ENCODE measurements around the gene CHRM2. TPM values are rescaled to one million over a fixed set of nuclear protein-coding genes. Genes with fewer than 3 reads are reported as not detected.

Gene CHRM2
- total and polyA plus RNA-seq, 2 of the 8 experiments (the other 6 are each of a cell fraction or from before 2014, with no cell fraction given): 0.17 to 0.32 TPM

DNA sequence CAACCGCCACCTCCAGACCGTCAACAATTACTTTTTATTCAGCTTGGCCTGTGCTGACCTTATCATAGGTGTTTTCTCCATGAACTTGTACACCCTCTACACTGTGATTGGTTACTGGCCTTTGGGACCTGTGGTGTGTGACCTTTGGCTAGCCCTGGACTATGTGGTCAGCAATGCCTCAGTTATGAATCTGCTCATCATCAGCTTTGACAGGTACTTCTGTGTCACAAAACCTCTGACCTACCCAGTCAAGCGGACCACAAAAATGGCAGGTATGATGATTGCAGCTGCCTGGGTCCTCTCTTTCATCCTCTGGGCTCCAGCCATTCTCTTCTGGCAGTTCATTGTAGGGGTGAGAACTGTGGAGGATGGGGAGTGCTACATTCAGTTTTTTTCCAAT is 146.6 kb downstream of the CHRM2 start:
- CTCF ChIA-PET (ENCODE audit: partially characterized antibody): no interaction called here
- Histone ChIP-seq H3K56ac (replicated peaks; ENCODE audit: insufficient read length, low read depth, low read length) (no peak overlapping the region), H2BK12ac (ENCODE audit: low read depth, low read length) (no peak overlapping the region), H3K9me3 (ENCODE audit: insufficient read depth in 2 of 2, low read depth in 1 of 2, low read length in 1 of 2) (no peaks in the 10 kb centered on the region), H3K4ac (replicated peaks; ENCODE audit: insufficient read length, low read depth, low read length) (no peak overlapping the region), H3K4me2 (ENCODE audit: insufficient read depth in 1 of 2, low read depth in 2 of 2, low read length in 2 of 2) (no peak overlapping the region), H2AK5ac (ENCODE audit: low read depth, low read length) (no peak overlapping the region), H4K5ac (ENCODE audit: insufficient read length, low read depth, low read length) (no peak overlapping the region), H3K27ac (ENCODE audit: low read depth, low read length) (no peak overlapping the region), H3K36me3 (ENCODE audit: control insufficient read depth in 2 of 4, insufficient read depth in 4 of 4, low read length in 3 of 4) (no peaks in the 10 kb centered on the region), H3K23me2 (ENCODE audit: low read depth, low read length) (no peaks in the 10 kb centered on the region), H2BK5ac (ENCODE audit: low read depth, low read length) (no peak overlapping the region), H4K8ac (ENCODE audit: extremely low read depth, insufficient read depth, low read length) (no peak overlapping the region), H3K4me1 (replicated peaks in 1 of 4; ENCODE audit: control insufficient read depth in 3 of 4, insufficient read depth in 4 of 4, low read length in 3 of 4) (peaks cover 0 to 7% (median 1%) of the 10 kb centered on the region in 4 experiments; a peak in 1 of 7 replicates), H4K20me1 (replicated peaks in 1 of 2; ENCODE audit: control insufficient read depth in 1 of 2, insufficient read depth in 2 of 2, low read length in 2 of 2) (no peaks in the 10 kb centered on the region), H3K14ac (ENCODE audit: insufficient read length) (no peak overlapping the region), H2AFZ (ENCODE audit: low read length) (no peak overlapping the region), H2BK15ac (ENCODE audit: low read length) (no peak overlapping the region), H2BK20ac (ENCODE audit: low read length) (no peak overlapping the region), H3K23ac (ENCODE audit: insufficient read length) (no peak overlapping the region), H3K27me3 (replicated peaks in 1 of 4; ENCODE audit: control insufficient read depth in 3 of 4, extremely low read depth in 1 of 4, insufficient read depth in 3 of 4, low read length in 3 of 4) (no peaks in the 10 kb centered on the region), H3K18ac (ENCODE audit: extremely low read depth, low read length) (no peak overlapping the region), H4K91ac (replicated peaks; ENCODE audit: insufficient read length, low read length) (no peak overlapping the region), H3K4me3 (ENCODE audit: extremely low read depth in 1 of 4, insufficient read depth in 2 of 4, low read depth in 3 of 4, low read length in 4 of 4) (no peak overlapping the region), H3K79me2 (ENCODE audit: control insufficient read depth in 1 of 2, insufficient read depth in 2 of 2, low read length in 2 of 2) (no peaks in the 10 kb centered on the region), H2BK120ac (replicated peaks; ENCODE audit: low read depth, low read length) (no peak overlapping the region), H3K79me1 (ENCODE audit: low read depth, low read length) (no peaks in the 10 kb centered on the region), H3K9ac (replicated peaks in 1 of 4; ENCODE audit: extremely low read depth in 1 of 4, low read depth in 3 of 4, low read length in 3 of 4) (no peak overlapping the region)
- no peak for TF ChIP-seq POU5F1 (IDR thresholded peaks at IDR 0.05; ENCODE audit: low read depth, low read length)
- TF ChIP-seq RNF2 (IDR thresholded peaks at IDR 0.05; ENCODE audit: borderline replicate concordance, low read depth, low read length, missing control alignments, poor library complexity, severe bottlenecking): no peak
- no peak for TF ChIP-seq HDAC2 (IDR thresholded peaks at IDR 0.05; ENCODE audit: borderline replicate concordance in 1 of 2, low read depth in 2 of 2, low read length in 2 of 2)
- TF ChIP-seq SIX5 (IDR thresholded peaks at IDR 0.05; ENCODE audit: low read depth, low read length): no peak
- TF ChIP-seq RAD21 (IDR thresholded peaks at IDR 0.05 in 1 of 2, conservative IDR thresholded peaks at IDR 0.05 in 1 of 2; ENCODE audit: low read depth in 2 of 2, low read length in 2 of 2): no peak
- no peak for TF ChIP-seq EGR1 (IDR thresholded peaks at IDR 0.05; ENCODE audit: borderline replicate concordance, low read depth, low read length)
- TF ChIP-seq, protein P1, sequence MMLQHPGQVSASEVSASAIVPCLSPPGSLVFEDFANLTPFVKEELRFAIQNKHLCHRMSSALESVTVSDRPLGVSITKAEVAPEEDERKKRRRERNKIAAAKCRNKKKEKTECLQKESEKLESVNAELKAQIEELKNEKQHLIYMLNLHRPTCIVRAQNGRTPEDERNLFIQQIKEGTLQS (IDR thresholded peaks at IDR 0.05; ENCODE audit: insufficient read depth, low read depth, low read length): no peak
- no peak for TF ChIP-seq KDM4A (IDR thresholded peaks at IDR 0.05; ENCODE audit: low read depth, low read length, severe bottlenecking)
- TF ChIP-seq SP4 (IDR thresholded peaks at IDR 0.05; ENCODE audit: low read length): no peak
- TF ChIP-seq, protein P2, sequence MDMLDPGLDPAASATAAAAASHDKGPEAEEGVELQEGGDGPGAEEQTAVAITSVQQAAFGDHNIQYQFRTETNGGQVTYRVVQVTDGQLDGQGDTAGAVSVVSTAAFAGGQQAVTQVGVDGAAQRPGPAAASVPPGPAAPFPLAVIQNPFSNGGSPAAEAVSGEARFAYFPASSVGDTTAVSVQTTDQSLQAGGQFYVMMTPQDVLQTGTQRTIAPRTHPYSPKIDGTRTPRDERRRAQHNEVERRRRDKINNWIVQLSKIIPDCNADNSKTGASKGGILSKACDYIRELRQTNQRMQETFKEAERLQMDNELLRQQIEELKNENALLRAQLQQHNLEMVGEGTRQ (IDR thresholded peaks at IDR 0.05; ENCODE audit: low read length): no peak
- TF ChIP-seq TCF12 (IDR thresholded peaks at IDR 0.05; ENCODE audit: low read depth, low read length): no peak
- TF ChIP-seq SIN3A (conservative IDR thresholded peaks at IDR 0.05 in 1 of 2, IDR thresholded peaks at IDR 0.05 in 1 of 2; ENCODE audit: low read depth in 1 of 2, low read length in 2 of 2): no peak
- FAIRE-seq (no peak), DNase-seq (ENCODE audit: low read depth in 1 of 2, low spot score in 2 of 2) (no peak)
- 93% methylated on average over 3 of the region's 3 CpGs; no CpG with 5 or more reads in 1 of the 2 experiments for WGBS, 2 experiments (ENCODE audit: extremely low coverage in 1 of 2, insufficient coverage in 1 of 2, insufficient read length in 1 of 2, insufficient replicate concordance in 2 of 2, low coverage in 1 of 2, low lambda C conversion rate in 2 of 2, missing lambda C conversion rate in 1 of 2)
- POLR2A ChIA-PET (ENCODE audit: partially characterized antibody): no interaction called here

Measured in H1 (cell line).